A549 (cell line): ENCODE measurements around the gene RHOF. TPM values are rescaled to one million over a fixed set of nuclear protein-coding genes. Genes with fewer than 3 reads are reported as not detected.

Experiments used
- ATAC-seq, 2 experiments: fragments of 200-7000 bp in 1 of 2; fragments of >200 bp in 1 of 2; cut with Nextera tagmentation in 1 of 2; cut with Tn5 transposase in 1 of 2; 3 replicates each; pipeline versions ENCODE4 v1.8.0 to v1.9.1; 2018 to 2020; ENCODE audit warnings: mild to moderate bottlenecking in 1 of 2, moderate library complexity in 1 of 2
- CTCF ChIA-PET: fragments of 300-600 bp; sonication (Branson Sonifier 250); formaldehyde crosslinking; extraction: SDS; loops from one replicate; lab custom pipeline; 2021; ENCODE audit warnings: antibody characterized with exemption, inconsistent platforms; lab: Yijun Ruan, JAX
- POLR2A ChIA-PET: fragments of 350-600 bp; formaldehyde crosslinking; extraction: SDS; loops from one replicate; lab custom pipeline; 2021; ENCODE audit warnings: antibody characterized with exemption, inconsistent platforms; lab: Yijun Ruan, JAX
- DNase-seq, 2 experiments: peaks; one replicate each; pipeline versions ENCODE4 v3.0.0 to v3.0.0-alpha.2; 2011 to 2016; ENCODE audit warnings: low read depth in 1 of 2, low spot score in 1 of 2
- FAIRE-seq: peaks from 2 replicates; lab custom pipeline; 2011; peaks lifted over from hg19 to GRCh38; lab: Jason Lieb, UNC
- H3K27ac ChIP-seq, 2 experiments: fragments of >200 bp; sonication (Bioruptor Twin); formaldehyde crosslinking; 3 replicates each; pipeline ENCODE4 v1.5.1; 2016 to 2017
- H3K4me1 ChIP-seq: fragments of >200 bp; sonication (Bioruptor Twin); formaldehyde crosslinking; 3 replicates; pipeline ENCODE4 v1.6.1; 2016
- H3K4me2 ChIP-seq: fragments of >200 bp; sonication (Bioruptor Twin); formaldehyde crosslinking; 3 replicates; pipeline ENCODE4 v1.6.1; 2016
- H3K4me3 ChIP-seq: fragments of >200 bp; sonication (Bioruptor Twin); formaldehyde crosslinking; 3 replicates; pipeline ENCODE4 v1.5.1; 2016
- H3K9me3 ChIP-seq: fragments of >200 bp; sonication (Bioruptor Twin); formaldehyde crosslinking; 3 replicates; pipeline ENCODE4 v1.6.1; 2016
- CBX8 ChIP-seq: fragments of 200-600 bp; sonication (generic); IDR thresholded peaks from 2 replicates; pipeline ENCODE4 v1.6.1; 2016
- EHF ChIP-seq: fragments of 250-450 bp; sonication (Bioruptor Pico); IDR thresholded peaks from 2 replicates; pipeline ENCODE4 v1.5.0; 2020; ENCODE audit warnings: mild to moderate bottlenecking
- EP300 ChIP-seq, 2 experiments: fragments of >200 bp; sonication (Bioruptor Twin); formaldehyde crosslinking; IDR thresholded peaks; 2 replicates in 1 of 2; 3 replicates in 1 of 2; pipeline ENCODE4 v1.6.1; 2016 to 2017
- FOSB ChIP-seq: fragments of 250-450 bp; sonication (Bioruptor Pico); IDR thresholded peaks from 2 replicates; pipeline ENCODE4 v1.5.0; 2020; ENCODE audit warnings: mild to moderate bottlenecking, moderate library complexity
- FOSL2 ChIP-seq, 2 experiments: fragments of 450-650 bp in 1 of 2; fragments of >200 bp in 1 of 2; sonication (Bioruptor Twin) in 1 of 2; formaldehyde crosslinking; IDR thresholded peaks; 2 replicates each; pipeline versions ENCODE4 v1.5.0 to v1.6.1; 2016 to 2020; ENCODE audit warnings: mild to moderate bottlenecking in 1 of 2, moderate library complexity in 1 of 2
- HDAC2 ChIP-seq: fragments of 200-600 bp; sonication (generic); IDR thresholded peaks from 2 replicates; pipeline ENCODE4 v1.6.1; 2016
- HOXA7 ChIP-seq: fragments of 250-450 bp; sonication (Bioruptor Pico); IDR thresholded peaks from 2 replicates; pipeline ENCODE4 v1.5.0; 2020; ENCODE audit warnings: mild to moderate bottlenecking, moderate library complexity
- HOXB5 ChIP-seq: fragments of 250-450 bp; sonication (Bioruptor Pico); IDR thresholded peaks from 2 replicates; pipeline ENCODE4 v1.5.0; 2020; ENCODE audit warnings: mild to moderate bottlenecking, moderate library complexity
- NFE2L2 ChIP-seq: fragments of 150-350 bp; conservative IDR thresholded peaks from 2 replicates; pipeline ENCODE4 v1.6.1; 2014; ENCODE audit warnings: low read length
- NR3C1 ChIP-seq: fragments of >200 bp; sonication (Bioruptor Twin); formaldehyde crosslinking; IDR thresholded peaks from 3 replicates; pipeline ENCODE4 v1.6.1; 2017
- PHF8 ChIP-seq: fragments of 200-600 bp; sonication (generic); IDR thresholded peaks from 2 replicates; pipeline ENCODE4 v1.6.1; 2016; ENCODE audit warnings: low read depth, mild to moderate bottlenecking, antibody characterized with exemption, moderate library complexity, borderline replicate concordance
- POLR2A ChIP-seq: IDR thresholded peaks from 2 replicates; pipeline ENCODE4 v1.6.1; 2012; ENCODE audit warnings: mild to moderate bottlenecking, low read length
- POLR2AphosphoS2 ChIP-seq: conservative IDR thresholded peaks from 2 replicates; pipeline ENCODE4 v1.6.1; 2012; ENCODE audit warnings: low read length, improper control_type of control experiment, inconsistent platforms
- RARB ChIP-seq: fragments of 250-450 bp; sonication (Bioruptor Pico); IDR thresholded peaks from 2 replicates; pipeline ENCODE4 v1.8.0; 2021; ENCODE audit warnings: mild to moderate bottlenecking, moderate library complexity
- TP53 ChIP-seq: fragments of 250-450 bp; sonication (Bioruptor Pico); IDR thresholded peaks from 2 replicates; pipeline ENCODE4 v1.5.0; 2021; ENCODE audit warnings: mild to moderate bottlenecking, moderate library complexity
- ZNF302 ChIP-seq: fragments of 250-450 bp; sonication (Bioruptor Pico); IDR thresholded peaks from 2 replicates; pipeline ENCODE4 v1.9.0; 2021; ENCODE audit warnings: inconsistent platforms, mild to moderate bottlenecking, moderate library complexity
- WGBS: methylation state at CpG from one replicate; pipeline ENCODE4 v1.1.6; 2017; ENCODE audit errors: missing lambda C conversion rate; 5-methylcytosine and 5-hydroxymethylcytosine counted together
- polyA plus RNA-seq, 4 experiments: library from polyadenylated mRNA; depleted of rRNA in 3 of 4; stranded (reverse); fragments of >200 nt; fragmentation: RNase III in 1 of 4; extraction: RNeasy Plus Mini Kit Qiagen cat#74134 plus additional on column Dnase treatment in 1 of 4; gene quantifications; 2 replicates in 3 of 4; 3 replicates in 1 of 4; pipeline ENCODE4 v1.2.3, GENCODE V29; 2011 to 2017
- TF ChIP-seq, protein P1 (sequence below): fragments of 250-450 bp; sonication (Bioruptor Pico); IDR thresholded peaks from 2 replicates; pipeline ENCODE4 v1.5.0; 2020; ENCODE audit warnings: low read depth, mild to moderate bottlenecking, moderate library complexity
- TF ChIP-seq, protein P2 (sequence below): IDR thresholded peaks from 2 replicates; pipeline ENCODE4 v1.6.1; 2012
- TF ChIP-seq, protein P3 (sequence below): IDR thresholded peaks from 2 replicates; pipeline ENCODE4 v1.6.1; 2012
- TF ChIP-seq, protein P4 (sequence below): IDR thresholded peaks from 2 replicates; pipeline ENCODE4 v1.6.1; 2012; ENCODE audit warnings: low read depth, borderline replicate concordance

Gene RHOF
- polyA plus RNA-seq, 2 of the 4 experiments (the other 2 are of a cell fraction), result 47.1 to 52.3 TPM

DNA sequence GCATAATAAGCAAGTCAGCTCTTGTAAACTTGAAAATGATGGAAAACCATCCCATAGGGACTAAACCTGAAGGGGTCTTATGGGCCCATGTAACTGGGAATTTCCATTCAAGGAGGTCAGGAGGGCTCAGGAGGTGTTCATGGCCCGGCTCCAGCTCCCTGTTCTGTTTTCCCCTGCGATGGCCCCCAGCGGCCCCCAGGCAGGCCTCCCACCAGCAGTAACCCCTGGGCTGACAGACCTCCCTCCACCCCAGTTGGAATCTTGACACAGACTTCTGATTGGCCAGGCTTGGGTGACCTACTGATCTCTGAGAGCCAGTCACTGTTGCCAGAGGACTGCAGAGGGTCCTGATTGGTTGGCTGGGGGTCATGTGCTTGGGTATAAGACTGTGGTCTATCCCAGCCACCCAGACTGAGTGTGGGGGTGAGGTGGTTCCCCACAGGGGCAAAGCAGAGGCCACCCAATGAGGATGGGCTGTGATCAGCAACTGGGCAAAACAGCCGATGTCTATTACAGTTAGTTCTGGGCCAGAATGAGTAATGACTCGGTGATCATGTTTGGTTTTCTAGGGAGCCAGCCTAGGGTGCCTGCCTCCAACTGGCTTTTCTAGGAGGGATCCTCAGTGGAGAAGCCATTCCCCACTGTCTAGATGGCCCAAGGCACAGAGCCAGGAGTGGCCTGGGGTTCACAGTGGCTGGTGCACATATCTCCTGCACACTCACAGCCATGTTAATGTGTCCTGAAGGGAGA lies 27.0 kb downstream of the RHOF start:
- ATAC-seq (peak in 1 of 2 experiments; percentile 44; a peak in 3 of 6 replicates), DNase-seq (no peak), FAIRE-seq (no peak)
- H3K4me3 ChIP-seq, result no peak overlapping the region
- peaks cover 24% of the 10 kb centered on the region for H3K4me1 ChIP-seq
- H3K9me3 ChIP-seq, result no peaks in the 10 kb centered on the region
- ChIA-PET CTCF (interaction anchor here (0.8 to 56.0 kb wide), 4 partner anchors 10 to 74 kb away, joined by 3 to 2657 read pairs (median 256); partner anchors contain the start of genes RHOF and SETD1B), POLR2A (interaction anchor here (0.5 to 0.6 kb wide), 2 partner anchors 249 to 287 kb away, joined by 4 read pairs; no protein-coding TSS in a partner anchor)
- TF ChIP-seq POLR2AphosphoS2 (no peak), ZNF302 (CRISPR knock-in tag) (no peak)
- TF ChIP-seq, protein P1, sequence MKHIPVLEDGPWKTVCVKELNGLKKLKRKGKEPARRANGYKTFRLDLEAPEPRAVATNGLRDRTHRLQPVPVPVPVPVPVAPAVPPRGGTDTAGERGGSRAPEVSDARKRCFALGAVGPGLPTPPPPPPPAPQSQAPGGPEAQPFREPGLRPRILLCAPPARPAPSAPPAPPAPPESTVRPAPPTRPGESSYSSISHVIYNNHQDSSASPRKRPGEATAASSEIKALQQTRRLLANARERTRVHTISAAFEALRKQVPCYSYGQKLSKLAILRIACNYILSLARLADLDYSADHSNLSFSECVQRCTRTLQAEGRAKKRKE, result no peak
- WGBS, result 96% methylated on average over 5 of the region's 5 CpGs
- peak overlapping the region in 1 of 2 experiments; percentile 64; a peak in 2 of 6 replicates for H3K27ac ChIP-seq
- peak overlapping the region; percentile 29; the same call in 1 of the 3 replicates for H3K4me2 ChIP-seq

DNA sequence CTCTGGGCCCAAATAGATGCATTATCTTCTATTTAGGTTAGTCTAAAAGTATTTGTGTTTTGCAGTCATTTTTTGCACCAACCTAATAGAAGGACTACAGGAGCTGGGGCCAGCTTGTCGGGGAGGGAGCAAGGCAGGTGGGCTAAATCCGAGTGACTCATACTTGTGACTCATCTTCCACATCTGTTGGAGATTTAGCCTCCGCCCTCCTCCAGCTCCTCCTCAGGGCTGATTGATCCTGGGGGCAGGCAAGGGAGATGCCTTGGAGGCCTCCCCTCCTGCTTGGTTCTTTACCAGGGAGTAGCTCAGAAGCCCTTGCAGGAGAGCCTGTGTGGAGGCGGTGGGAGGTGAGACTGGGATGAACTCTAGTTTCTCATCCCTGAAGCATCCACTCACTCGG lies 27.9 kb downstream of the RHOF start:
- POLR2A ChIA-PET, result interaction anchor here (0.7 kb wide), 2 partner anchors 48 to 79 kb away, joined by 9 read pairs; no protein-coding TSS in a partner anchor
- FAIRE-seq (no peak), DNase-seq (no peak), ATAC-seq (peak in 1 of 2 experiments; percentile 8; a peak in 2 of 6 replicates)
- peak overlapping the region; percentile 29 for H3K4me2 ChIP-seq
- no peaks in the 10 kb centered on the region for H3K9me3 ChIP-seq
- peak overlapping the region in 1 of 2 experiments; percentile 64; a peak in 3 of 6 replicates for H3K27ac ChIP-seq
- H3K4me1 ChIP-seq, result peaks cover 19% of the 10 kb centered on the region
- TF ChIP-seq FOSL2 (IDR thresholded peaks at IDR 0.05) (peak; percentile 30; the same call in 1 of the 2 replicates), FOSL2 (CRISPR knock-in tag; IDR thresholded peaks at IDR 0.05) (peak; percentile 78), HDAC2 (no peak), NFE2L2 (no peak), POLR2A (no peak)
- TF ChIP-seq, protein P2, sequence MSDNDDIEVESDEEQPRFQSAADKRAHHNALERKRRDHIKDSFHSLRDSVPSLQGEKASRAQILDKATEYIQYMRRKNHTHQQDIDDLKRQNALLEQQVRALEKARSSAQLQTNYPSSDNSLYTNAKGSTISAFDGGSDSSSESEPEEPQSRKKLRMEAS, result no peak
- CTCF ChIA-PET, result interaction anchor here (0.8 to 56.0 kb wide), 4 partner anchors 9 to 277 kb away, joined by 3 to 2657 read pairs (median 256); partner anchors contain the start of genes RHOF and SETD1B
- WGBS, result 38% methylated on average over 5 of the region's 5 CpGs
- no peak overlapping the region for H3K4me3 ChIP-seq

DNA sequence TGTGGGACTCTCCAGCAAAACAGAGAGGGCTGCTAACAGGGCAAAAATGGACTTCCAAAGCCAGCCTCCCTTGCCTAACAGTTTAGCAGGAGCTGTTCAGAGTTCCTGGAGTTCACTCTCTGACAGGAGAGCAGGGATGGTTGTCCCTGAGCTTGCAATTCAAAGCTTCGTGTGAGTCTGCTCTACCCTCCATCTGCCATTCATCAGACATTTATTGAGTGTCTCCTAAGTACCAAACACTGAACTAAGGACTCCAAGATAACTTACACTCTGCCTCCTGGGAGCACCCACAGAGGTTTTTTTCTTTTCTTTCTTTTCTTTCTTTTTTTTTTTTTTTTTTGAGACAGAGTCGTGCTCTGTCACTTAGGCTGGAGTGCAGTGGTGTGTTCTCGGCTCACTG lies 28.7 kb downstream of the RHOF start:
- DNase-seq (no peak), FAIRE-seq (no peak), ATAC-seq (no peak; a peak in 1 of 6 replicates)
- TF ChIP-seq NFE2L2 (no peak), HOXA7 (no peak), PHF8 (no peak), RARB (CRISPR knock-in tag) (no peak), NR3C1 (no peak), EP300 (IDR thresholded peaks at IDR 0.05) (no peak), HOXB5 (CRISPR knock-in tag) (no peak), POLR2AphosphoS2 (no peak), EHF (CRISPR knock-in tag) (no peak), TP53 (no peak), FOSB (CRISPR knock-in tag) (no peak), CBX8 (no peak)
- TF ChIP-seq, protein P3, sequence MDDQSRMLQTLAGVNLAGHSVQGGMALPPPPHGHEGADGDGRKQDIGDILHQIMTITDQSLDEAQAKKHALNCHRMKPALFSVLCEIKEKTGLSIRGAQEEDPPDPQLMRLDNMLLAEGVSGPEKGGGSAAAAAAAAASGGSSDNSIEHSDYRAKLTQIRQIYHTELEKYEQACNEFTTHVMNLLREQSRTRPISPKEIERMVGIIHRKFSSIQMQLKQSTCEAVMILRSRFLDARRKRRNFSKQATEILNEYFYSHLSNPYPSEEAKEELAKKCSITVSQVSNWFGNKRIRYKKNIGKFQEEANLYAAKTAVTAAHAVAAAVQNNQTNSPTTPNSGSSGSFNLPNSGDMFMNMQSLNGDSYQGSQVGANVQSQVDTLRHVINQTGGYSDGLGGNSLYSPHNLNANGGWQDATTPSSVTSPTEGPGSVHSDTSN, result no peak
- TF ChIP-seq, protein P4, sequence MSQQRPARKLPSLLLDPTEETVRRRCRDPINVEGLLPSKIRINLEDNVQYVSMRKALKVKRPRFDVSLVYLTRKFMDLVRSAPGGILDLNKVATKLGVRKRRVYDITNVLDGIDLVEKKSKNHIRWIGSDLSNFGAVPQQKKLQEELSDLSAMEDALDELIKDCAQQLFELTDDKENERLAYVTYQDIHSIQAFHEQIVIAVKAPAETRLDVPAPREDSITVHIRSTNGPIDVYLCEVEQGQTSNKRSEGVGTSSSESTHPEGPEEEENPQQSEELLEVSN, result no peak
- ChIA-PET CTCF (interaction anchor here (0.6 to 56.0 kb wide), 5 partner anchors 9 to 1622 kb away, joined by 3 to 2657 read pairs (median 27); partner anchors contain the start of genes RHOF and SETD1B), POLR2A (interaction anchor here (0.7 kb wide), 3 partner anchors 16 to 78 kb away, joined by 4 to 9 read pairs (median 9); no protein-coding TSS in a partner anchor)
- Histone ChIP-seq H3K4me2 (no peak overlapping the region), H3K27ac (no peak overlapping the region), H3K4me1 (peaks cover 19% of the 10 kb centered on the region), H3K9me3 (no peaks in the 10 kb centered on the region), H3K4me3 (no peak overlapping the region)
- 95% methylated on average over 3 of the region's 3 CpGs for WGBS
